Stimulated activated CD4-positive, alpha-beta T cell treated with anti-CD3 and anti-CD28 coated beads, Interleukin-12 subunit alpha, Interleukin-12 subunit beta, amount 100 ng/mL, for 48 hours (primary cell): Measurements from ENCODE around the gene MAPK1.
A peak's percentile ranks its signal among the peaks of the same experiment; 100 is the strongest.
"Not testable (repeated sequence)": the region's sequence is repeated elsewhere in the genome, so short reads cannot be mapped to it uniquely, and the experiment has no call there.

Experiments
- DNase-seq, 3 donors: peaks; one replicate each; pipeline ENCODE4 v3.0.0-alpha.2; 2020; ENCODE audit warnings: low read depth in 2 of 3, low spot score in 1 of 3

Gene MAPK1

GRCh38 chr22:21867528-21868266 is at the start of gene MAPK1:
TSS of gene MAPK1 (minus strand) at chr22:21867645. CDS start at chr22:21867440, 205 bp downstream.
- peak; percentile 89 to 92 (median 89) for DNase-seq

GRCh38 chr22:21916309-21916918 is 49.0 kb upstream of the MAPK1 start:
- DNase-seq: no peak

- no peak for DNase-seq
Measured at GRCh38 chr22:21915624-21916308, 48.3 kb upstream of the MAPK1 start.

- DNase-seq: not testable (repeated sequence)
Measured at GRCh38 chr22:21914033-21914642, 46.7 kb upstream of the MAPK1 start.

- not testable (repeated sequence) for DNase-seq
Measured at GRCh38 chr22:21910367-21910766, 42.9 kb upstream of the MAPK1 start.

GRCh38 chr22:21909871-21910270 is 42.4 kb upstream of the MAPK1 start:
- no peak for DNase-seq

- DNase-seq: no peak
Measured at GRCh38 chr22:21907638-21908522, 40.4 kb upstream of the MAPK1 start.

- DNase-seq: not testable (repeated sequence)
Measured at GRCh38 chr22:21905234-21905633, 37.8 kb upstream of the MAPK1 start.

GRCh38 chr22:21904250-21904789 is 36.9 kb upstream of the MAPK1 start:
- no peak for DNase-seq

- DNase-seq: no peak
Measured at GRCh38 chr22:21903283-21903682, 35.8 kb upstream of the MAPK1 start.

GRCh38 chr22:21902296-21903087 is 35.0 kb upstream of the MAPK1 start:
- no peak for DNase-seq

GRCh38 chr22:21898354-21898896 is 31.0 kb upstream of the MAPK1 start:
- DNase-seq: no peak

GRCh38 chr22:21896951-21897513 is 29.6 kb upstream of the MAPK1 start:
- no peak for DNase-seq

GRCh38 chr22:21896275-21896674 is 28.8 kb upstream of the MAPK1 start:
- not testable (repeated sequence) for DNase-seq

GRCh38 chr22:21894799-21895198 is 27.4 kb upstream of the MAPK1 start:
- no peak for DNase-seq

- DNase-seq: no peak
Measured at GRCh38 chr22:21889251-21889990, 22.0 kb upstream of the MAPK1 start.

GRCh38 chr22:21887841-21888240 is 20.4 kb upstream of the MAPK1 start:
- no peak for DNase-seq

GRCh38 chr22:21883930-21884329 is 16.5 kb upstream of the MAPK1 start:
- DNase-seq: not testable (repeated sequence)
